Stimulated activated CD4-positive, alpha-beta T cell treated with anti-CD3 and anti-CD28 coated beads, Interleukin-4, amount 100 ng/mL, for 48 hours (primary cell): ENCODE data around the gene NFS1.
"Not testable (repeated sequence)": the region's sequence is repeated elsewhere in the genome, so short reads cannot be mapped to it uniquely, and the experiment has no call there.

Experiments used
- DNase-seq, 2 donors: peaks; one replicate each; pipeline ENCODE4 v3.0.0-alpha.2; 2020; ENCODE audit warnings: low read depth in 2 of 2

NFS1 gene

GRCh38 chr20:35699127-35699956 lies at the start of gene NFS1, which contains the start of gene ROMO1:
NFS1 (minus strand) TSS chr20:35699352; CDS start chr20:35699288, 64 bp downstream.
ROMO1 (plus strand) TSS chr20:35699405; CDS start chr20:35699633, 228 bp downstream.
- peak; percentile 76 to 82 for DNase-seq

- not testable (repeated sequence) for DNase-seq
Observed at GRCh38 chr20:35744492-35744841, 45.3 kb upstream of the NFS1 start.

- no peak for DNase-seq
Observed at GRCh38 chr20:35743693-35744491, 44.7 kb upstream of the NFS1 start.

- DNase-seq: no peak
Observed at GRCh38 chr20:35742741-35743523, 43.8 kb upstream of the NFS1 start.

- peak; percentile 98 to 99 for DNase-seq
Observed at GRCh38 chr20:35741892-35742740, 43.0 kb upstream of the NFS1 start, which contains the start of gene RBM39. RBM39 (minus strand) TSS chr20:35742260; CDS start chr20:35740874, 1,386 bp downstream.

GRCh38 chr20:35739294-35740163 lies 40.4 kb upstream of the NFS1 start:
- no peak for DNase-seq

- DNase-seq: no peak
Observed at GRCh38 chr20:35738410-35739179, 39.4 kb upstream of the NFS1 start.

- DNase-seq: no peak
Observed at GRCh38 chr20:35737865-35738333, 38.7 kb upstream of the NFS1 start.

- DNase-seq: no peak
Observed at GRCh38 chr20:35735826-35736470, 36.8 kb upstream of the NFS1 start.

- no peak for DNase-seq
Observed at GRCh38 chr20:35734777-35735649, 35.9 kb upstream of the NFS1 start.

- no peak for DNase-seq
Observed at GRCh38 chr20:35734374-35734773, 35.2 kb upstream of the NFS1 start.

GRCh38 chr20:35732644-35732982 lies 33.5 kb upstream of the NFS1 start:
- DNase-seq: no peak

GRCh38 chr20:35731862-35732643 lies 32.9 kb upstream of the NFS1 start:
- DNase-seq: no peak

- no peak for DNase-seq
Observed at GRCh38 chr20:35731469-35731788, 32.3 kb upstream of the NFS1 start.

GRCh38 chr20:35730583-35731468 lies 31.7 kb upstream of the NFS1 start:
- no peak for DNase-seq
